IMR-90 (cell line): ENCODE measurements around the gene HECTD2. TPM values are rescaled to one million over a fixed set of nuclear protein-coding genes. Genes with fewer than 3 reads are reported as not detected.

Source experiments
- RAD21 ChIP-seq: IDR thresholded peaks from 2 replicates; pipeline ENCODE4 v1.6.1; 2012; ENCODE audit warnings: low read length, improper control_type of control experiment
- polyA plus RNA-seq, 3 experiments: library from polyadenylated mRNA; depleted of rRNA; stranded (reverse); fragments of >200 nt; gene quantifications; 2 replicates each; pipeline ENCODE4 v1.2.3, GENCODE V29; 2012; ENCODE audit warnings: low replicate concordance in 1 of 3
- total RNA-seq: library from RNA; depleted of rRNA; stranded (reverse); fragments of >200 nt; gene quantifications from 2 replicates; pipeline ENCODE4 v1.2.3, GENCODE V29; 2012
- TF ChIP-seq, protein P1 (sequence below): fragments of 150-350 bp; IDR thresholded peaks from 2 replicates; pipeline ENCODE4 v1.6.1; 2017; ENCODE audit warnings: mild to moderate bottlenecking, antibody characterized with exemption, low read length, low read depth

The HECTD2 gene
- total and polyA plus RNA-seq, 2 of the 4 experiments (the other 2 are of a cell fraction) = 5.2 to 5.9 TPM

DNA sequence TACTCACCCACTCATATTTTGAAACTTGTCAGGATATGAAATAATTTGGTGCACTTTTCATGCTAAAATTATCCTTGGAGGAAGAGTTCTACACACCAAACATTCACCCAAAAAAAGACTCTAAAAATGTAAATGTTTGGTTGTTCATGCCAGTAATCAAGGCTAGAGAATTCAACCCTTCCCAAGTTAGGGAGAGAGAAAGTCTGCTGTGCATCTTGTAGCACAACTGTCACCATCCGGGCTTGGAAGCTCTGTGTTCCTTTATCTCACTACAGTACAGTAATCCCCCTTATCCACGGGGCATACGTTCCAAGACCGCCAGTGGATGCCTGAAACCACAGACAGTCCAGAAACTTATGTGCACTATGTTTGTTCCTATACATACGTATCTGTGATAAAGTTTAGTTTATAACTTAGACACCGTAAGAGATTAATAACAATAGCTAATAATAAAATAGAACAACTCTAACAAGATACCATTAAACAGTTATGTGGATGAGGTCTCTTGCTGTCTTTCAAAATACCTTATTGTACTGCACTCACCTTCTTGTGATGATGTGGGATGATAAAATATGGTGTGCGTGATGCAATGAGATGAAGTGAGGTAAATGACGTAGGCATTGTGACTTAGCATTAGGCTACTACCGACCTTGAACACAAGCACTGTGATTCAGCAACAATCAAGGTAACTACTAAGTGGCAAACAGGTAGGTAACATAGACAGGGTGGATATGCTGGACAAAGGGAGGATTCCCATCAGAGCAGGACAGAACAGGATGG lies 24.6 kb upstream of the HECTD2 start (continued):
- TF ChIP-seq, protein P1, sequence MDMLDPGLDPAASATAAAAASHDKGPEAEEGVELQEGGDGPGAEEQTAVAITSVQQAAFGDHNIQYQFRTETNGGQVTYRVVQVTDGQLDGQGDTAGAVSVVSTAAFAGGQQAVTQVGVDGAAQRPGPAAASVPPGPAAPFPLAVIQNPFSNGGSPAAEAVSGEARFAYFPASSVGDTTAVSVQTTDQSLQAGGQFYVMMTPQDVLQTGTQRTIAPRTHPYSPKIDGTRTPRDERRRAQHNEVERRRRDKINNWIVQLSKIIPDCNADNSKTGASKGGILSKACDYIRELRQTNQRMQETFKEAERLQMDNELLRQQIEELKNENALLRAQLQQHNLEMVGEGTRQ = no peak
- TF ChIP-seq RAD21 = no peak
